Natural killer cell (primary cell): ENCODE results near the gene SMARCAL1. TPM values are rescaled to one million over a fixed set of nuclear protein-coding genes. Genes with fewer than 3 reads are reported as not detected.
A peak's percentile ranks its signal among the peaks of the same experiment; 100 is the strongest.

Source experiments
- ATAC-seq, 3 donors: fragments of 150-1000 bp in 2 of 3; fragments of 200-7000 bp in 1 of 3; cut with Tn5 transposase; 1 replicate in 1 of 3; 2 replicates in 2 of 3; pipeline ENCODE4 v1.10.0; 2021; ENCODE audit warnings: mild to moderate bottlenecking in 2 of 3, moderate library complexity in 2 of 3
- DNase-seq, 2 donors: peaks; one replicate each; pipeline versions ENCODE4 v3.0.0 to v3.0.0-alpha.2; 2013 to 2021; ENCODE audit warnings: mixed read lengths in 1 of 2
- H3K27ac ChIP-seq: one replicate; pipeline ENCODE4 v1.5.1; 2013; ENCODE audit warnings: mild to moderate bottlenecking, low read length
- H3K27me3 ChIP-seq: one replicate; pipeline ENCODE4 v1.6.1; 2013; ENCODE audit warnings: low read length; ENCODE audit not compliant: control insufficient read depth, insufficient read depth
- H3K36me3 ChIP-seq: one replicate; pipeline ENCODE4 v1.6.1; 2013; ENCODE audit warnings: low read length; ENCODE audit not compliant: control insufficient read depth, insufficient read depth
- H3K4me1 ChIP-seq: one replicate; pipeline ENCODE4 v1.6.1; 2013; ENCODE audit warnings: low read length; ENCODE audit not compliant: control insufficient read depth, insufficient read depth
- H3K4me3 ChIP-seq: one replicate; pipeline ENCODE4 v1.5.1; 2013; ENCODE audit warnings: low read length
- H3K9me3 ChIP-seq: one replicate; pipeline ENCODE4 v1.6.1; 2013; ENCODE audit warnings: low read length; ENCODE audit not compliant: control insufficient read depth, insufficient read depth
- H3K27ac Mint-ChIP-seq, 2 donors: one replicate each; pipeline ENCODE4 v1.8.0; 2022; ENCODE audit warnings: mild to moderate bottlenecking in 2 of 2, mixed read lengths in 2 of 2, moderate library complexity in 1 of 2
- H3K27me3 Mint-ChIP-seq, 2 donors: one replicate each; pipeline ENCODE4 v1.8.0; 2022; ENCODE audit warnings: low read depth in 2 of 2, mixed read lengths in 2 of 2
- H3K36me3 Mint-ChIP-seq: one replicate; pipeline ENCODE4 v1.8.0; 2022; ENCODE audit warnings: mixed read lengths
- H3K4me1 Mint-ChIP-seq, 2 donors: one replicate each; pipeline ENCODE4 v1.8.0; 2022; ENCODE audit warnings: mixed read lengths in 2 of 2
- H3K4me3 Mint-ChIP-seq: one replicate; pipeline ENCODE4 v1.8.0; 2022; ENCODE audit warnings: mild to moderate bottlenecking, moderate library complexity, mixed read lengths
- H3K9me3 Mint-ChIP-seq, 2 donors: one replicate each; pipeline ENCODE4 v1.8.0; 2022; ENCODE audit warnings: mixed read lengths in 2 of 2
- WGBS: methylation state at CpG from one replicate; pipeline ENCODE4 v1.1.7; 2013; ENCODE audit warnings: missing lambda C conversion rate; ENCODE audit not compliant: insufficient coverage; 5-methylcytosine and 5-hydroxymethylcytosine counted together
- intact Hi-C: fragments of 100-400 bp; cut with micrococcal nuclease; formaldehyde crosslinking; loops from one replicate; pipeline ENCODE4 v1.14.2; 2022
- total RNA-seq, 4 donors: library from RNA; stranded (reverse); fragments of 120-200 nt in 1 of 4; gene quantifications; one replicate each; pipeline versions ENCODE4 v1.2.3 to v1.2.4, GENCODE V29; 2013 to 2022
- TF ChIP-seq, protein P1 (sequence below): fragments of 200-600 bp; IDR thresholded peaks from one replicate; pipeline ENCODE4 v1.8.0; 2022; ENCODE audit warnings: antibody characterized with exemption

Gene SMARCAL1
- total RNA-seq, 3 donors from 2014 or later (not counting 1 experiment from before 2014, with no cell fraction given) = 18.7 to 25.6 (median 22.8) TPM

DNA sequence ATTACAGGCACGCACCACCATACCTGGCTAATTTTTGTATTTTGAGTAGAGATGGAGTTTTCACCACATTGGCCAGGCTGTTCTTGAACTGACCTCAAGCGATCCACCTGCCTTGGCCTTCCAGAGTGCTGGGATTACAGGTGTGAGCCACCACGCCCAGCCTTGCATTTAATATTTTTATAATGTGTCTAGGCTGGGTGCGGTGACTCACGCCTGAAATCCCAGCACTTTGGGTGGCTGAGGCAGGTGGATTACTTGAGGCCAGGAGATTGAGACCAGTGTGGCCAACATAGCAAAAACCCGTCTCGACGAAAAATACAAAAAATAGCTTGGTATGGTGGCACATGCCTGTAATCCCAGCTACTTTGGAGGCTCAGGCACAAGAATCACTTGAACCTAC lies 89.6 kb downstream of the SMARCAL1 start:
- Mint-ChIP-seq H3K27me3 (no peaks in the 10 kb centered on the region), H3K4me1 (peaks cover 56 to 67% of the 10 kb centered on the region in 2 donors), H3K36me3 (peaks cover 28% of the 10 kb centered on the region), H3K4me3 (no peak overlapping the region), H3K27ac (peak overlapping the region in 1 of 2 donors; percentile 92), H3K9me3 (no peaks in the 10 kb centered on the region)
- peaks cover 48% of the 10 kb centered on the region for H3K36me3 ChIP-seq
- intact Hi-C loops = no loop called here
- H3K9me3 ChIP-seq = no peaks in the 10 kb centered on the region
- no peak overlapping the region for H3K4me3 ChIP-seq
- no peak for DNase-seq
- TF ChIP-seq, protein P1, sequence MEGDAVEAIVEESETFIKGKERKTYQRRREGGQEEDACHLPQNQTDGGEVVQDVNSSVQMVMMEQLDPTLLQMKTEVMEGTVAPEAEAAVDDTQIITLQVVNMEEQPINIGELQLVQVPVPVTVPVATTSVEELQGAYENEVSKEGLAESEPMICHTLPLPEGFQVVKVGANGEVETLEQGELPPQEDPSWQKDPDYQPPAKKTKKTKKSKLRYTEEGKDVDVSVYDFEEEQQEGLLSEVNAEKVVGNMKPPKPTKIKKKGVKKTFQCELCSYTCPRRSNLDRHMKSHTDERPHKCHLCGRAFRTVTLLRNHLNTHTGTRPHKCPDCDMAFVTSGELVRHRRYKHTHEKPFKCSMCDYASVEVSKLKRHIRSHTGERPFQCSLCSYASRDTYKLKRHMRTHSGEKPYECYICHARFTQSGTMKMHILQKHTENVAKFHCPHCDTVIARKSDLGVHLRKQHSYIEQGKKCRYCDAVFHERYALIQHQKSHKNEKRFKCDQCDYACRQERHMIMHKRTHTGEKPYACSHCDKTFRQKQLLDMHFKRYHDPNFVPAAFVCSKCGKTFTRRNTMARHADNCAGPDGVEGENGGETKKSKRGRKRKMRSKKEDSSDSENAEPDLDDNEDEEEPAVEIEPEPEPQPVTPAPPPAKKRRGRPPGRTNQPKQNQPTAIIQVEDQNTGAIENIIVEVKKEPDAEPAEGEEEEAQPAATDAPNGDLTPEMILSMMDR = no peak
- WGBS = 94% methylated on average over 8 of the region's 8 CpGs
- H3K4me1 ChIP-seq = peaks cover 19% of the 10 kb centered on the region
- no peak overlapping the region for H3K27ac ChIP-seq
- no peak for ATAC-seq
- no peaks in the 10 kb centered on the region for H3K27me3 ChIP-seq

DNA sequence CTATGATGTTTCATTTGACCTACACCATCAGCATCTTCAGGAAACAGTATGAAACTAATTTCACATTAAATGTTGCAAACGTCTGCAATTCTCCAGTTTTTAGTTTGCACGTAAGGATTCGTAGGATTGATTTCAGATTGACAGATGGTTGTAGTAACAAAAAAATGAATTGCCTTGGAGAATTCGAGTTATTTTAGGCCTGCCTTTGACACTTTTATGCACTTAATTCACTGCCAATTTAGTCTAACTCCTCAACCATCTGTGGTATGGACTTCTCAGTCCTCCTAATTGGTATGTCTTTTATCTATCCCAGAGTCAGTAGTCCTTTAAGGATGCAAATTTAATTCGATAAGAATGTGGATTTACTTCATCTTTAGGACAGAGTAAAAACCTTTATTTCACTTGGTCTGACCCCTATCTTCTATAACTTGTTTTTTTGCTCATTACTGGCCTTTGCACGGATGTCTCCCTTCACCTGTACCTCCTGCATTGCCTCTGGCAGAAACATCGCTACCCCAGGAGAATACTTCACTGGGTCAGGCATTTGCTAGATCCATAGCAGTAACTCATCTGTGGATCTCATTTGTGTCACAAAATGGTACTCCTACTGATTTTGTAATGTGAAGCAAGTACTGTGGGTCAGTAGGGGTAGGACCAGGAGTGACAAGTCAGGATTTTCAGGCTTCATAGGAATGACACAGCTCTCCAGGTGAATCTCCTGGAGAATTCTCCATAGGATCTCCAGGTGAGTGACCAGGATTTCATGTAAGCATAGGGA lies 90.3 kb downstream of the SMARCAL1 start:
- no peak for DNase-seq
- Histone ChIP-seq H3K27me3 (no peaks in the 10 kb centered on the region), H3K27ac (no peak overlapping the region), H3K4me1 (peaks cover 18% of the 10 kb centered on the region), H3K4me3 (no peak overlapping the region), H3K36me3 (peaks cover 48% of the 10 kb centered on the region), H3K9me3 (no peaks in the 10 kb centered on the region)
- H3K4me3 Mint-ChIP-seq = no peak overlapping the region
- no peak for ATAC-seq
- no peaks in the 10 kb centered on the region for H3K27me3 Mint-ChIP-seq
- intact Hi-C loops = no loop called here
- H3K9me3 Mint-ChIP-seq = no peaks in the 10 kb centered on the region
- H3K36me3 Mint-ChIP-seq = peaks cover 28% of the 10 kb centered on the region
- H3K27ac Mint-ChIP-seq = peak overlapping the region in 1 of 2 donors; percentile 24
- WGBS = 91% methylated on average over 6 of the region's 7 CpGs
- TF ChIP-seq, protein P1 = no peak
- peaks cover 54 to 65% of the 10 kb centered on the region in 2 donors for H3K4me1 Mint-ChIP-seq

DNA sequence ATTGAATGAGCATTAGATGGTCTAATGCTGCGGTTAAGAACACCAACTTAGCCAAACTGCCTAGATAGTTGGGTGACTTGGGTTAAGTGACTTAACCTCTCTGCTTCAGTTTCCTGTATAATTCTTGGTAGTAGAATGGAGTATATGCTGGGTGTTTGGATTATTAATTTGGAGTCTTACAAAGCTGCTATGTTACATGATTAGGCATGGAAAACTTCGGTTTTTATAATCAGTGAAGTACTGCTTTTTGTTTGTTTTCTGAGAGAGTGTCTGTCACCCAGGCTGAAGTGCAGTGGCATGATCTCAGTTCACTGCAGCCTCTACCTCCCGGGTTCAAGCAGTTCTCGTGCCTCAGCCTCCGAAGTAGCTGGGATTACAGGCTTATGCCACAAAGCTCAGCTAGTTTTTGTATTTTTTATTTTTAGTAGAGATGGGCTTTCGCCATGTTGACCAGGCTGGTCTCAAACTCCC lies 90.9 kb downstream of the SMARCAL1 start:
- WGBS = 95% methylated on average over 6 of the region's 6 CpGs
- intact Hi-C loops = no loop called here
- DNase-seq = no peak
- Histone ChIP-seq H3K4me3 (no peak overlapping the region), H3K27me3 (no peaks in the 10 kb centered on the region), H3K27ac (no peak overlapping the region), H3K36me3 (peaks cover 48% of the 10 kb centered on the region), H3K9me3 (no peaks in the 10 kb centered on the region), H3K4me1 (peaks cover 11% of the 10 kb centered on the region)
- H3K9me3 Mint-ChIP-seq = no peaks in the 10 kb centered on the region
- TF ChIP-seq, protein P1 = no peak
- H3K27me3 Mint-ChIP-seq = no peaks in the 10 kb centered on the region
- H3K4me1 Mint-ChIP-seq = peaks cover 54 to 59% of the 10 kb centered on the region in 2 donors
- no peak for ATAC-seq
- no peak overlapping the region for H3K4me3 Mint-ChIP-seq
- peak overlapping the region in 1 of 2 donors; percentile 24 for H3K27ac Mint-ChIP-seq
- peaks cover 28% of the 10 kb centered on the region for H3K36me3 Mint-ChIP-seq
